Thyroid gland (tissue), 4 donors: ENCODE data around the gene CLASP1.
"Not testable (repeated sequence)": the region's sequence is repeated elsewhere in the genome, so short reads cannot be mapped to it uniquely, and the experiment has no call there.

Source experiments
- CTCF ChIP-seq, 6 experiments: fragments of 200-600 bp in 3 of 6; fragments of 450-650 bp in 3 of 6; sonication (generic) in 3 of 6; IDR thresholded peaks; one replicate each; pipeline ENCODE4 v1.5.1; 2016 to 2019; ENCODE audit warnings: antibody characterized with exemption in 6 of 6, mild to moderate bottlenecking in 2 of 6, inconsistent platforms in 1 of 6, moderate library complexity in 1 of 6
- POLR2A ChIP-seq, 2 donors: fragments of 450-650 bp; IDR thresholded peaks; one replicate each; pipeline ENCODE4 v1.6.1; 2017; ENCODE audit warnings: antibody characterized with exemption in 2 of 2, mild to moderate bottlenecking in 2 of 2, moderate library complexity in 1 of 2

- TF ChIP-seq CTCF, POLR2A (IDR thresholded peaks at IDR 0.05): not testable (repeated sequence)
These were observed 9.4 kb downstream of the CLASP1 start for GRCh38 chr2:121639846-121640245.
